Measurements from ENCODE around the gene GALNT14. TPM values are rescaled to one million over a fixed set of nuclear protein-coding genes. Genes with fewer than 3 reads are reported as not detected.

Gene GALNT14
- total RNA-seq, 4 donors from 2014 or later: 8.3 to 26.1 (median 16.3) TPM

- Histone ChIP-seq H3K27me3 (no peaks in the 10 kb centered on the region), H3K4me1 (peaks cover 0 to 12% (median 0%) of the 10 kb centered on the region in 4 donors), H3K27ac (no peak overlapping the region), H3K4me3 (no peak overlapping the region), H3K9me3 (no peaks in the 10 kb centered on the region), H3K36me3 (no peaks in the 10 kb centered on the region)
- TF ChIP-seq POLR2A (IDR thresholded peaks at IDR 0.05) (no peak), CTCF (IDR thresholded peaks at IDR 0.05) (no peak)
- DNase-seq: no peak
Measured at GRCh38 chr2:30957591-30957990, 180.6 kb downstream of the GALNT14 start.

DNA sequence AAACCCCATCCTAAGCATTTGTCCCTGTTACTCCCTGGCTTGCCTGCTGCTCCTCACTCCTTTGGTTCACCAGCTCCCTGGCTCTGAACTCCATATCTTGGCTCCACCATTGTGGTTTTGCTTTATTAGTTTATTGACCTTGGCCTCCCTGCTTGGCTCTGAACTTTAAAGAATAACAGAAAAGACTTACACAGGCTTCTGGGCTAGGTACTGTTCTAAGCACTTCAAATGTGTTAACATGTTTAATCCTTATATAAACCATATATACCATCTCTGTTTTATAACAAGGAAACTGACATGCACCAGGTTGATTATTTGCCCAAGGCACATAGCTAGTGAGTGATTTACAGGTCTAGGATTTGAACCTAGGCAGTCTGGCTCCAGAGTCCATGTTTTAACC lies 181.2 kb downstream of the GALNT14 start:
- Histone ChIP-seq H3K27me3 (no peaks in the 10 kb centered on the region), H3K4me1 (peaks cover 0 to 12% (median 0%) of the 10 kb centered on the region in 4 donors), H3K27ac (no peak overlapping the region), H3K4me3 (no peak overlapping the region), H3K9me3 (no peaks in the 10 kb centered on the region), H3K36me3 (no peaks in the 10 kb centered on the region)
- DNase-seq: no peak
- TF ChIP-seq POLR2A (IDR thresholded peaks at IDR 0.05): no peak
- no peak for TF ChIP-seq CTCF (IDR thresholded peaks at IDR 0.05)

- TF ChIP-seq POLR2A (IDR thresholded peaks at IDR 0.05) (no peak), CTCF (IDR thresholded peaks at IDR 0.05) (no peak)
- no peak for DNase-seq
- Histone ChIP-seq H3K9me3 (no peaks in the 10 kb centered on the region), H3K36me3 (no peaks in the 10 kb centered on the region), H3K4me3 (no peak overlapping the region), H3K27ac (no peak overlapping the region), H3K27me3 (no peaks in the 10 kb centered on the region), H3K4me1 (peaks cover 0 to 12% (median 0%) of the 10 kb centered on the region in 4 donors)
Measured at GRCh38 chr2:30955516-30956132, 182.6 kb downstream of the GALNT14 start.

- H3K4me3 ChIP-seq: no peak overlapping the region
- no peak overlapping the region for H3K27ac ChIP-seq
- no peaks in the 10 kb centered on the region for H3K9me3 ChIP-seq
- no peaks in the 10 kb centered on the region for H3K36me3 ChIP-seq
- no peaks in the 10 kb centered on the region for H3K4me1 ChIP-seq
- TF ChIP-seq CTCF (IDR thresholded peaks at IDR 0.05) (no peak), POLR2A (IDR thresholded peaks at IDR 0.05) (no peak)
- no peaks in the 10 kb centered on the region for H3K27me3 ChIP-seq
- DNase-seq: no peak
Measured at GRCh38 chr2:30950339-30950738, 187.9 kb downstream of the GALNT14 start.

- no peak for DNase-seq
- no peaks in the 10 kb centered on the region for H3K4me1 ChIP-seq
- no peak overlapping the region for H3K4me3 ChIP-seq
- no peaks in the 10 kb centered on the region for H3K9me3 ChIP-seq
- H3K27me3 ChIP-seq: no peaks in the 10 kb centered on the region
- H3K27ac ChIP-seq: no peak overlapping the region
- no peaks in the 10 kb centered on the region for H3K36me3 ChIP-seq
- TF ChIP-seq POLR2A (IDR thresholded peaks at IDR 0.05) (no peak), CTCF (IDR thresholded peaks at IDR 0.05) (no peak)
Measured at GRCh38 chr2:30949435-30949834, 188.8 kb downstream of the GALNT14 start.

GRCh38 chr2:30948857-30949256 lies 189.4 kb downstream of the GALNT14 start:
- no peak overlapping the region for H3K4me3 ChIP-seq
- H3K36me3 ChIP-seq: no peaks in the 10 kb centered on the region

More at GRCh38 chr2:30948857-30949256, 189.4 kb downstream of the GALNT14 start:
- Histone ChIP-seq H3K27me3 (no peaks in the 10 kb centered on the region), H3K4me1 (no peaks in the 10 kb centered on the region), H3K9me3 (no peaks in the 10 kb centered on the region), H3K27ac (no peak overlapping the region)
- TF ChIP-seq POLR2A (IDR thresholded peaks at IDR 0.05): no peak
- TF ChIP-seq CTCF (IDR thresholded peaks at IDR 0.05): no peak
- DNase-seq: no peak
